ENCODE measurements around the gene CHST4. TPM values are rescaled to one million over a fixed set of nuclear protein-coding genes. Genes with fewer than 3 reads are reported as not detected.

CHST4 gene
- total and polyA plus RNA-seq, 9 of the 15 experiments (the other 6 are each of a cell fraction or from before 2014, with no cell fraction given): 0.07 TPM; not detected in 8

- 2% methylated on average over 3 of the region's 3 CpGs for WGBS (ENCODE audit: insufficient coverage, low coverage, missing lambda C conversion rate)
- intact Hi-C loops (cut with micrococcal nuclease) (loop anchor here (1.0 to 5.0 kb wide), 5 partner anchors 21 to 111 kb away; no protein-coding TSS in a partner anchor), in situ Hi-C loops (cut with MboI) (loop anchor here (5.0 kb wide), 1 partner anchor 88 kb away; no protein-coding TSS in a partner anchor)
- Histone ChIP-seq H3K79me2 (ENCODE audit: control insufficient read depth, insufficient read depth, low read length) (no peaks in the 10 kb centered on the region), H3K4me1 (replicated peaks in 1 of 2; ENCODE audit: control insufficient read depth in 2 of 2, insufficient read depth in 2 of 2, low read length in 2 of 2) (no peaks in the 10 kb centered on the region), H3K36me3 (ENCODE audit: control insufficient read depth, insufficient read depth, low read length) (no peaks in the 10 kb centered on the region), H3K27me3 (ENCODE audit: control insufficient read depth in 2 of 2, insufficient read depth in 2 of 2, low read length in 2 of 2) (peaks cover 3 to 16% of the 10 kb centered on the region in 2 experiments; a peak in 3 of 5 replicates), H4K20me1 (replicated peaks; ENCODE audit: control insufficient read depth, insufficient read depth, low read length) (no peaks in the 10 kb centered on the region), H3K27ac (ENCODE audit: extremely low read depth, low read depth, low read length) (no peak overlapping the region), H3K4me2 (ENCODE audit: insufficient read depth, low read length) (no peak overlapping the region), H3K4me3 (no peak overlapping the region), H3K9ac (ENCODE audit: insufficient read depth in 1 of 2, low read depth in 2 of 2, low read length in 2 of 2) (no peak overlapping the region), H3K9me1 (ENCODE audit: control insufficient read depth, insufficient read depth, low read length) (no peaks in the 10 kb centered on the region), H3K9me3 (replicated peaks; ENCODE audit: control insufficient read depth, insufficient read depth, low read depth, low read length) (peaks cover 3% of the 10 kb centered on the region), H2AFZ (ENCODE audit: low read depth, low read length) (no peak overlapping the region)
- POLR2A ChIA-PET: interaction anchor here (0.9 kb wide), 1 partner anchor 12 kb away, joined by 3 read pairs; no protein-coding TSS in a partner anchor
- BruUV-seq (replicated peaks): no TSS peak
- CTCF ChIA-PET (ENCODE audit: low intra/inter-chr PET ratio): interaction anchor here (0.6 to 4.5 kb wide), 7 partner anchors 21 to 141 kb away, joined by 3 to 53 read pairs (median 6); partner anchors contain the start of genes CALB2 and TLE7
- peak; percentile 92 for FAIRE-seq
- ATAC-seq: peak; percentile 86
- peak; percentile 51 to 72 (median 60) for DNase-seq (ENCODE audit: extremely low read depth in 1 of 4, low spot score in 3 of 4)
- no peak for TF ChIP-seq CCAR2 (IDR thresholded peaks at IDR 0.05; ENCODE audit: low read depth, low read length)
- peak; percentile 14; the same call in 1 of the 2 replicates for TF ChIP-seq MAFK (IDR thresholded peaks at IDR 0.05; ENCODE audit: low read length)
- no peak for TF ChIP-seq ELF4 (CRISPR knock-in tag; IDR thresholded peaks at IDR 0.05)
- TF ChIP-seq MXI1 (IDR thresholded peaks at IDR 0.05; ENCODE audit: low read depth, low read length): no peak
- TF ChIP-seq DEAF1 (CRISPR knock-in tag; IDR thresholded peaks at IDR 0.05): peak; percentile 79
- no peak for TF ChIP-seq ETV1 (tag; conservative IDR thresholded peaks at IDR 0.05; ENCODE audit: low read depth)
- peak; percentile 78 for TF ChIP-seq SMC3 (conservative IDR thresholded peaks at IDR 0.05; ENCODE audit: insufficient read depth, low read depth, low read length)
- TF ChIP-seq U2AF1 (optimal IDR thresholded peaks at IDR 0.05; ENCODE audit: low read depth, low read length): no peak
- TF ChIP-seq, protein P1, sequence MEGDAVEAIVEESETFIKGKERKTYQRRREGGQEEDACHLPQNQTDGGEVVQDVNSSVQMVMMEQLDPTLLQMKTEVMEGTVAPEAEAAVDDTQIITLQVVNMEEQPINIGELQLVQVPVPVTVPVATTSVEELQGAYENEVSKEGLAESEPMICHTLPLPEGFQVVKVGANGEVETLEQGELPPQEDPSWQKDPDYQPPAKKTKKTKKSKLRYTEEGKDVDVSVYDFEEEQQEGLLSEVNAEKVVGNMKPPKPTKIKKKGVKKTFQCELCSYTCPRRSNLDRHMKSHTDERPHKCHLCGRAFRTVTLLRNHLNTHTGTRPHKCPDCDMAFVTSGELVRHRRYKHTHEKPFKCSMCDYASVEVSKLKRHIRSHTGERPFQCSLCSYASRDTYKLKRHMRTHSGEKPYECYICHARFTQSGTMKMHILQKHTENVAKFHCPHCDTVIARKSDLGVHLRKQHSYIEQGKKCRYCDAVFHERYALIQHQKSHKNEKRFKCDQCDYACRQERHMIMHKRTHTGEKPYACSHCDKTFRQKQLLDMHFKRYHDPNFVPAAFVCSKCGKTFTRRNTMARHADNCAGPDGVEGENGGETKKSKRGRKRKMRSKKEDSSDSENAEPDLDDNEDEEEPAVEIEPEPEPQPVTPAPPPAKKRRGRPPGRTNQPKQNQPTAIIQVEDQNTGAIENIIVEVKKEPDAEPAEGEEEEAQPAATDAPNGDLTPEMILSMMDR (IDR thresholded peaks at IDR 0.05 in 2 of 3, conservative IDR thresholded peaks at IDR 0.05 in 1 of 3; ENCODE audit: insufficient read depth in 2 of 3, low read depth in 1 of 3, low read length in 3 of 3): peak; percentile 66 to 93 (median 77)
- TF ChIP-seq JUND (IDR thresholded peaks at IDR 0.05; ENCODE audit: borderline replicate concordance, low read depth, low read length): no peak
- no peak for TF ChIP-seq JUND (tag; IDR thresholded peaks at IDR 0.05; ENCODE audit: borderline replicate concordance, low read depth, low read length)
- TF ChIP-seq ARID2 (IDR thresholded peaks at IDR 0.05): peak; percentile 24; the same call in 1 of the 2 replicates
- TF ChIP-seq ZNF282 (CRISPR knock-in tag; IDR thresholded peaks at IDR 0.05): no peak
- TF ChIP-seq MYBL2 (IDR thresholded peaks at IDR 0.05; ENCODE audit: low read depth): no peak
- no peak for TF ChIP-seq MYBL2 (CRISPR knock-in tag; IDR thresholded peaks at IDR 0.05; ENCODE audit: borderline replicate concordance)
- no peak for TF ChIP-seq MAZ (CRISPR knock-in tag; conservative IDR thresholded peaks at IDR 0.05 in 1 of 2, IDR thresholded peaks at IDR 0.05 in 1 of 2)
- TF ChIP-seq DNMT1 (IDR thresholded peaks at IDR 0.05): no peak
Observed at GRCh38 chr16:71499775-71500364, 26.4 kb upstream of the CHST4 start.

All from K562 (cell line).